K562 (cell line): ENCODE measurements around the gene KRT80. TPM values are rescaled to one million over a fixed set of nuclear protein-coding genes. Genes with fewer than 3 reads are reported as not detected.

ENCODE experiments used
- ATAC-seq: fragments of 200-7000 bp; cut with Tn5 transposase; 3 replicates; pipeline ENCODE4 v1.9.1; 2020; ENCODE audit warnings: moderate library complexity
- BruUV-seq: library from RNA; stranded (reverse); fragments of 400-500 nt; replicated peaks from 2 replicates; lab custom pipeline; 2021; lab: Mats Ljungman, UMichigan
- CTCF ChIA-PET: fragments of 300-600 bp; formaldehyde crosslinking; extraction: SDS; loops from one replicate; lab custom pipeline; 2021; ENCODE audit warnings: low intra/inter-chr PET ratio; lab: Yijun Ruan, JAX
- POLR2A ChIA-PET: fragments of 300-600, 350-650 bp; sonication (Branson Sonifier 250); formaldehyde crosslinking; extraction: SDS; loops from one replicate; lab custom pipeline; 2021; ENCODE audit warnings: antibody characterized with exemption, inconsistent platforms; lab: Yijun Ruan, JAX
- DNase-seq, 4 experiments: peaks; one replicate each; pipeline versions ENCODE4 v3.0.0 to v3.0.0-alpha.2; 2011 to 2018; ENCODE audit warnings: low spot score in 3 of 4, mixed read lengths in 3 of 4; ENCODE audit errors: extremely low read depth in 1 of 4
- FAIRE-seq: peaks from 2 replicates; lab custom pipeline; 2011; peaks lifted over from hg19 to GRCh38; lab: Jason Lieb, UNC
- H2AFZ ChIP-seq: 2 replicates; pipeline ENCODE4 v1.6.0; 2011; ENCODE audit warnings: low read depth, low read length, control low read depth, inconsistent platforms
- H3K27ac ChIP-seq: fragments of 200-600 bp; 3 replicates; pipeline ENCODE4 v1.8.0; 2011; ENCODE audit warnings: low read depth, mild to moderate bottlenecking, control low read depth, inconsistent platforms, low read length, moderate library complexity, mixed read lengths; ENCODE audit errors: extremely low read depth
- H3K27me3 ChIP-seq, 2 experiments: fragments of 300-600 bp in 1 of 2; 2 replicates in 1 of 2; 3 replicates in 1 of 2; pipeline versions ENCODE4 v1.6.0 to v1.8.0; 2011; ENCODE audit warnings: inconsistent platforms in 2 of 2, low read length in 2 of 2, mild to moderate bottlenecking in 1 of 2, mixed read lengths in 1 of 2, moderate library complexity in 1 of 2; ENCODE audit not compliant: control insufficient read depth in 2 of 2, insufficient read depth in 2 of 2
- H3K36me3 ChIP-seq: fragments of 300-600 bp; 3 replicates; pipeline ENCODE4 v1.8.0; 2011; ENCODE audit warnings: mild to moderate bottlenecking, low read length, inconsistent platforms; ENCODE audit not compliant: control insufficient read depth, insufficient read depth
- H3K4me1 ChIP-seq, 2 experiments: fragments of 200-600 bp in 1 of 2; replicated peaks in 1 of 2; 2 replicates in 1 of 2; 3 replicates in 1 of 2; pipeline versions ENCODE4 v1.5.1 to v1.8.0; 2011; ENCODE audit warnings: inconsistent platforms in 2 of 2, low read length in 2 of 2, mild to moderate bottlenecking in 1 of 2, mixed read lengths in 1 of 2, moderate library complexity in 1 of 2; ENCODE audit not compliant: control insufficient read depth in 2 of 2, insufficient read depth in 2 of 2
- H3K4me2 ChIP-seq: 2 replicates; pipeline ENCODE4 v1.6.1; 2011; ENCODE audit warnings: low read length, control low read depth, inconsistent platforms, mixed read lengths; ENCODE audit not compliant: insufficient read depth
- H3K4me3 ChIP-seq: fragments of 200-600 bp; sonication (generic), shearing (Covaris generic); 2 replicates; pipeline ENCODE4 v1.5.1; 2016; ENCODE audit warnings: control low read depth, inconsistent platforms
- H3K79me2 ChIP-seq: fragments of 200-600 bp; 3 replicates; pipeline ENCODE4 v1.8.0; 2011; ENCODE audit warnings: low read length, inconsistent platforms; ENCODE audit not compliant: control insufficient read depth, insufficient read depth
- H3K9ac ChIP-seq, 2 experiments: 2 replicates each; pipeline versions ENCODE4 v1.6.0 to v1.6.1; 2011; ENCODE audit warnings: low read depth in 2 of 2, low read length in 2 of 2, control low read depth in 1 of 2, inconsistent platforms in 1 of 2, mild to moderate bottlenecking in 1 of 2, mixed read lengths in 1 of 2; ENCODE audit not compliant: insufficient read depth in 1 of 2
- H3K9me1 ChIP-seq: one replicate; pipeline ENCODE4 v1.6.0; 2011; ENCODE audit warnings: inconsistent platforms, mild to moderate bottlenecking, low read length, moderate library complexity; ENCODE audit not compliant: control insufficient read depth, insufficient read depth
- H3K9me3 ChIP-seq: replicated peaks from 2 replicates; pipeline ENCODE4 v1.5.1; 2011; ENCODE audit warnings: low read depth, low read length, inconsistent platforms; ENCODE audit not compliant: control insufficient read depth, insufficient read depth
- H4K20me1 ChIP-seq: replicated peaks from 2 replicates; pipeline ENCODE4 v1.6.1; 2011; ENCODE audit warnings: low read length, inconsistent platforms, mixed read lengths; ENCODE audit not compliant: control insufficient read depth, insufficient read depth
- HEY1 ChIP-seq: fragments of 250-450 bp; sonication (Bioruptor Pico); IDR thresholded peaks from 2 replicates; pipeline ENCODE4 v1.5.0; 2020; ENCODE audit warnings: mild to moderate bottlenecking, moderate library complexity, borderline replicate concordance
- RBBP5 ChIP-seq: fragments of 200-600 bp; sonication (generic); IDR thresholded peaks from 2 replicates; pipeline ENCODE4 v1.6.1; 2012; ENCODE audit warnings: borderline replicate concordance, mild to moderate bottlenecking, low read length, control low read depth, inconsistent platforms; ENCODE audit not compliant: insufficient read depth, poor library complexity, severe bottlenecking
- SP2 ChIP-seq: IDR thresholded peaks from 2 replicates; pipeline ENCODE4 v1.6.1; 2011; ENCODE audit warnings: mild to moderate bottlenecking, low read depth, low read length, moderate library complexity; ENCODE audit not compliant: poor library complexity, severe bottlenecking; ENCODE audit errors: extremely low read depth
- U2AF2 ChIP-seq: fragments of 200-400 bp; formaldehyde crosslinking; optimal IDR thresholded peaks from 2 replicates; pipeline ENCODE3; 2017; ENCODE audit warnings: low read depth, mild to moderate bottlenecking, low read length
- ZNF778 ChIP-seq: fragments of 450-650 bp; formaldehyde crosslinking; IDR thresholded peaks from 2 replicates; pipeline ENCODE4 v1.4.0; 2020; ENCODE audit warnings: mild to moderate bottlenecking, moderate library complexity
- WGBS: fragments of 100-300 bp; shearing (Covaris generic); methylation state at CpG from one replicate; pipeline ENCODE4 v1.1.6; 2016; ENCODE audit warnings: low coverage, mixed read lengths; ENCODE audit not compliant: insufficient coverage; ENCODE audit errors: missing lambda C conversion rate; 5-methylcytosine and 5-hydroxymethylcytosine counted together
- in situ Hi-C: fragments of 300-500 bp; cut with MboI; formaldehyde crosslinking; loops from 4 replicates; pipeline ENCODE4 v1.15.0; 2018; ENCODE audit warnings: inconsistent platforms, mixed read lengths
- intact Hi-C: fragments of 100-400 bp; cut with micrococcal nuclease; formaldehyde crosslinking; loops from 2 replicates; pipeline ENCODE4 v1.14.2; 2022
- polyA plus RNA-seq, 8 experiments: library from polyadenylated mRNA; depleted of rRNA in 4 of 8; stranded (reverse) in 5 of 8; unstranded in 3 of 8; fragments of >200 nt; fragmentation: Nextera tagmentation in 2 of 8; fragmentation: Illumina TruSeq in 1 of 8; extraction: Ambion mirVana in 2 of 8; extraction: Trizol in 1 of 8; gene quantifications; 2 replicates each; pipeline versions ENCODE4 v1.2.1 to v1.2.3, GENCODE V29; 2011 to 2014; ENCODE audit warnings: inconsistent platforms in 1 of 8, missing spikeins in 1 of 8
- total RNA-seq, 7 experiments: library from RNA; depleted of rRNA in 6 of 7; stranded (reverse); fragments of >200 nt in 6 of 7; fragmentation: Illumina TruSeq in 2 of 7; extraction: Trizol in 2 of 7; gene quantifications; 2 replicates each; pipeline versions ENCODE4 v1.2.1 to v1.2.3, GENCODE V29; 2011 to 2021; ENCODE audit warnings: low replicate concordance in 1 of 7
- TF ChIP-seq, protein P1 (sequence below): fragments of 250-450 bp; sonication (Bioruptor Pico); IDR thresholded peaks from 2 replicates; pipeline ENCODE4 v1.8.0; 2022; ENCODE audit warnings: inconsistent platforms, mild to moderate bottlenecking, moderate library complexity, borderline replicate concordance
- TF ChIP-seq, protein P2 (sequence below), 2 experiments: fragments of 450-650 bp; formaldehyde crosslinking in 1 of 2; IDR thresholded peaks; 2 replicates each; pipeline versions ENCODE4 v1.4.0 to v1.6.1; 2014 to 2020; ENCODE audit warnings: mild to moderate bottlenecking in 2 of 2, borderline replicate concordance in 1 of 2, low read depth in 1 of 2
- TF ChIP-seq, protein P3 (sequence below): sonication (generic); formaldehyde crosslinking; IDR thresholded peaks from 2 replicates; pipeline ENCODE4 v1.9.0; 2022; ENCODE audit warnings: mild to moderate bottlenecking, missing genetic modification reagents
- TF ChIP-seq, protein P4 (sequence below): fragments of 450-650 bp; IDR thresholded peaks from 2 replicates; pipeline ENCODE4 v1.7.0; 2016; ENCODE audit warnings: borderline replicate concordance

The KRT80 gene
- total and polyA plus RNA-seq, 9 of the 15 experiments (the other 6 are each of a cell fraction or from before 2014, with no cell fraction given): not detected

DNA sequence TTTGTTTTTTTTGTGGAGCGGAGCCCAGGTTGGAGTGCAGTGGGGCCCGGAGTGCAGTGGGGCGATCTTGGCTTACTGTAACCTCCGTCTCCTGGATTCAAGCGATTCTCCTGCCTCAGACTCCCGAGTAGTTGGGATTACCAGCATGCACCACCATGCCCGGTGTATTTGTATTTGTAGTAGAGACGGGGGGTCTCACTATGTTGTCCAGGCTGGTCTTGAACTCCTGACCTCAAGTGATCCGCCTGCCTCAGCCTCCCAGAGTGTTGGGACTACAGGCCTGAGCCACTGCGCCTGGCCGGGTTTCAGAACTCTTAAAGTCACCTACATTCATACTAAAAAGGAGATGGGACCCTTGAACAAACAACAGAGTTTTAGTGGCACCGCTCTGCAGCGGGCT lies 52.7 kb downstream of the KRT80 start:
- DNase-seq (no peak), FAIRE-seq (no peak), ATAC-seq (no peak)
- Histone ChIP-seq H3K9ac (no peak overlapping the region), H3K9me1 (no peaks in the 10 kb centered on the region), H2AFZ (no peak overlapping the region), H3K36me3 (no peaks in the 10 kb centered on the region), H3K79me2 (no peaks in the 10 kb centered on the region), H4K20me1 (no peaks in the 10 kb centered on the region; the same call in 1 of the 2 replicates), H3K9me3 (no peaks in the 10 kb centered on the region), H3K4me1 (peaks cover 0 to 7% of the 10 kb centered on the region in 2 experiments; a peak in 2 of 5 replicates), H3K4me2 (no peak overlapping the region), H3K27ac (no peak overlapping the region), H3K27me3 (peaks cover 27 to 42% of the 10 kb centered on the region in 2 experiments), H3K4me3 (no peak overlapping the region)
- BruUV-seq: no TSS peak
- in situ Hi-C loops: no loop called here
- ChIA-PET POLR2A (no interaction called here), CTCF (no interaction called here)
- intact Hi-C loops: no loop called here
- WGBS: 12% methylated on average over 13 of the region's 13 CpGs
- TF ChIP-seq, protein P1, sequence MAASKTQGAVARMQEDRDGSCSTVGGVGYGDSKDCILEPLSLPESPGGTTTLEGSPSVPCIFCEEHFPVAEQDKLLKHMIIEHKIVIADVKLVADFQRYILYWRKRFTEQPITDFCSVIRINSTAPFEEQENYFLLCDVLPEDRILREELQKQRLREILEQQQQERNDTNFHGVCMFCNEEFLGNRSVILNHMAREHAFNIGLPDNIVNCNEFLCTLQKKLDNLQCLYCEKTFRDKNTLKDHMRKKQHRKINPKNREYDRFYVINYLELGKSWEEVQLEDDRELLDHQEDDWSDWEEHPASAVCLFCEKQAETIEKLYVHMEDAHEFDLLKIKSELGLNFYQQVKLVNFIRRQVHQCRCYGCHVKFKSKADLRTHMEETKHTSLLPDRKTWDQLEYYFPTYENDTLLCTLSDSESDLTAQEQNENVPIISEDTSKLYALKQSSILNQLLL (CRISPR knock-in tag): no peak
- no peak for TF ChIP-seq RBBP5
- no peak for TF ChIP-seq U2AF2
- TF ChIP-seq, protein P2, sequence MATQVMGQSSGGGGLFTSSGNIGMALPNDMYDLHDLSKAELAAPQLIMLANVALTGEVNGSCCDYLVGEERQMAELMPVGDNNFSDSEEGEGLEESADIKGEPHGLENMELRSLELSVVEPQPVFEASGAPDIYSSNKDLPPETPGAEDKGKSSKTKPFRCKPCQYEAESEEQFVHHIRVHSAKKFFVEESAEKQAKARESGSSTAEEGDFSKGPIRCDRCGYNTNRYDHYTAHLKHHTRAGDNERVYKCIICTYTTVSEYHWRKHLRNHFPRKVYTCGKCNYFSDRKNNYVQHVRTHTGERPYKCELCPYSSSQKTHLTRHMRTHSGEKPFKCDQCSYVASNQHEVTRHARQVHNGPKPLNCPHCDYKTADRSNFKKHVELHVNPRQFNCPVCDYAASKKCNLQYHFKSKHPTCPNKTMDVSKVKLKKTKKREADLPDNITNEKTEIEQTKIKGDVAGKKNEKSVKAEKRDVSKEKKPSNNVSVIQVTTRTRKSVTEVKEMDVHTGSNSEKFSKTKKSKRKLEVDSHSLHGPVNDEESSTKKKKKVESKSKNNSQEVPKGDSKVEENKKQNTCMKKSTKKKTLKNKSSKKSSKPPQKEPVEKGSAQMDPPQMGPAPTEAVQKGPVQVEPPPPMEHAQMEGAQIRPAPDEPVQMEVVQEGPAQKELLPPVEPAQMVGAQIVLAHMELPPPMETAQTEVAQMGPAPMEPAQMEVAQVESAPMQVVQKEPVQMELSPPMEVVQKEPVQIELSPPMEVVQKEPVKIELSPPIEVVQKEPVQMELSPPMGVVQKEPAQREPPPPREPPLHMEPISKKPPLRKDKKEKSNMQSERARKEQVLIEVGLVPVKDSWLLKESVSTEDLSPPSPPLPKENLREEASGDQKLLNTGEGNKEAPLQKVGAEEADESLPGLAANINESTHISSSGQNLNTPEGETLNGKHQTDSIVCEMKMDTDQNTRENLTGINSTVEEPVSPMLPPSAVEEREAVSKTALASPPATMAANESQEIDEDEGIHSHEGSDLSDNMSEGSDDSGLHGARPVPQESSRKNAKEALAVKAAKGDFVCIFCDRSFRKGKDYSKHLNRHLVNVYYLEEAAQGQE (IDR thresholded peaks at IDR 0.05; ENCODE audit: borderline replicate concordance): no peak
- TF ChIP-seq, protein P2 (CRISPR knock-in tag; IDR thresholded peaks at IDR 0.05; ENCODE audit: low read depth): no peak
- no peak for TF ChIP-seq SP2
- TF ChIP-seq ZNF778 (CRISPR knock-in tag): no peak
- TF ChIP-seq, protein P3, sequence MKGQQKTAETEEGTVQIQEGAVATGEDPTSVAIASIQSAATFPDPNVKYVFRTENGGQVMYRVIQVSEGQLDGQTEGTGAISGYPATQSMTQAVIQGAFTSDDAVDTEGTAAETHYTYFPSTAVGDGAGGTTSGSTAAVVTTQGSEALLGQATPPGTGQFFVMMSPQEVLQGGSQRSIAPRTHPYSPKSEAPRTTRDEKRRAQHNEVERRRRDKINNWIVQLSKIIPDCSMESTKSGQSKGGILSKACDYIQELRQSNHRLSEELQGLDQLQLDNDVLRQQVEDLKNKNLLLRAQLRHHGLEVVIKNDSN (CRISPR knock-in tag): no peak
- TF ChIP-seq, protein P4, sequence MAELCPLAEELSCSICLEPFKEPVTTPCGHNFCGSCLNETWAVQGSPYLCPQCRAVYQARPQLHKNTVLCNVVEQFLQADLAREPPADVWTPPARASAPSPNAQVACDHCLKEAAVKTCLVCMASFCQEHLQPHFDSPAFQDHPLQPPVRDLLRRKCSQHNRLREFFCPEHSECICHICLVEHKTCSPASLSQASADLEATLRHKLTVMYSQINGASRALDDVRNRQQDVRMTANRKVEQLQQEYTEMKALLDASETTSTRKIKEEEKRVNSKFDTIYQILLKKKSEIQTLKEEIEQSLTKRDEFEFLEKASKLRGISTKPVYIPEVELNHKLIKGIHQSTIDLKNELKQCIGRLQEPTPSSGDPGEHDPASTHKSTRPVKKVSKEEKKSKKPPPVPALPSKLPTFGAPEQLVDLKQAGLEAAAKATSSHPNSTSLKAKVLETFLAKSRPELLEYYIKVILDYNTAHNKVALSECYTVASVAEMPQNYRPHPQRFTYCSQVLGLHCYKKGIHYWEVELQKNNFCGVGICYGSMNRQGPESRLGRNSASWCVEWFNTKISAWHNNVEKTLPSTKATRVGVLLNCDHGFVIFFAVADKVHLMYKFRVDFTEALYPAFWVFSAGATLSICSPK: no peak
- TF ChIP-seq HEY1 (CRISPR knock-in tag): no peak
